WTC11 (cell line): ENCODE results near the gene GHR.

Source experiments
- E2F4 ChIP-seq: sonication (generic); formaldehyde crosslinking; IDR thresholded peaks from 2 replicates; pipeline ENCODE4 v1.8.1; 2022; ENCODE audit warnings: low read depth, mild to moderate bottlenecking, moderate library complexity, missing genetic modification reagents, borderline replicate concordance
- JUN ChIP-seq: sonication (generic); formaldehyde crosslinking; IDR thresholded peaks from 2 replicates; pipeline ENCODE4 v1.8.0; 2023; ENCODE audit warnings: mild to moderate bottlenecking, missing genetic modification reagents
- ZNF121 ChIP-seq: sonication (generic); formaldehyde crosslinking; IDR thresholded peaks from 2 replicates; pipeline ENCODE4 v1.8.0; 2023; ENCODE audit warnings: missing genetic modification reagents
- TF ChIP-seq, protein P1 (sequence below): fragments of 200-600 bp; IDR thresholded peaks from 2 replicates; pipeline ENCODE4 v1.8.0; 2022; ENCODE audit warnings: antibody characterized with exemption

DNA sequence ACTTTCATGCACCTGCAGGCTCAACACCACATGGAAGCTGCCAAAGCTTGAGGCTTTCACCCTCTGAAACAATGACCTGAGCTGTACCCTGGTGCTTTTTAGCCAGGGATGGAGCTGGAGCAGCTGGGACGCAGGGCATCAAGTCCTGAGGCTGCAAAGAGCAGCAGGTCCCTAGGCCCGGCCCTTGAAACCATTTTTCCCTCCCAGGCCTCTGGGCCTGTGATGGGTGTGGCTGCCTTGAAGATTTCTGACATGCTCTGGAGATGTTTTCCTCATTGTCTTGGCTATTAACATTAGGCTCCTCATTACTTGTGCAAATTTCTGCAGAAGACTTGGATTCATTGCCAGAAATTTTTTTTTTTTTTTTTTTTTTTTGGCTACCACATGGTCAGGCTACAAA, 30.3 kb upstream of the GHR start:
- TF ChIP-seq, protein P1, sequence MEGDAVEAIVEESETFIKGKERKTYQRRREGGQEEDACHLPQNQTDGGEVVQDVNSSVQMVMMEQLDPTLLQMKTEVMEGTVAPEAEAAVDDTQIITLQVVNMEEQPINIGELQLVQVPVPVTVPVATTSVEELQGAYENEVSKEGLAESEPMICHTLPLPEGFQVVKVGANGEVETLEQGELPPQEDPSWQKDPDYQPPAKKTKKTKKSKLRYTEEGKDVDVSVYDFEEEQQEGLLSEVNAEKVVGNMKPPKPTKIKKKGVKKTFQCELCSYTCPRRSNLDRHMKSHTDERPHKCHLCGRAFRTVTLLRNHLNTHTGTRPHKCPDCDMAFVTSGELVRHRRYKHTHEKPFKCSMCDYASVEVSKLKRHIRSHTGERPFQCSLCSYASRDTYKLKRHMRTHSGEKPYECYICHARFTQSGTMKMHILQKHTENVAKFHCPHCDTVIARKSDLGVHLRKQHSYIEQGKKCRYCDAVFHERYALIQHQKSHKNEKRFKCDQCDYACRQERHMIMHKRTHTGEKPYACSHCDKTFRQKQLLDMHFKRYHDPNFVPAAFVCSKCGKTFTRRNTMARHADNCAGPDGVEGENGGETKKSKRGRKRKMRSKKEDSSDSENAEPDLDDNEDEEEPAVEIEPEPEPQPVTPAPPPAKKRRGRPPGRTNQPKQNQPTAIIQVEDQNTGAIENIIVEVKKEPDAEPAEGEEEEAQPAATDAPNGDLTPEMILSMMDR: no peak
- TF ChIP-seq ZNF121 (CRISPR knock-in tag) (no peak), E2F4 (no peak), JUN (CRISPR knock-in tag) (no peak)
